IPS-20b (cell line): ENCODE results near the gene PNP.
"Not testable (repeated sequence)": the region's sequence is repeated elsewhere in the genome, so short reads cannot be mapped to it uniquely, and the experiment has no call there.

Experiments
- H3K27ac ChIP-seq: one replicate; pipeline ENCODE4 v1.5.1; 2013; ENCODE audit warnings: low read length
- H3K27me3 ChIP-seq: 2 replicates; pipeline ENCODE4 v1.6.1; 2013; ENCODE audit warnings: mild to moderate bottlenecking, low read length, inconsistent platforms; ENCODE audit not compliant: insufficient read depth
- H3K36me3 ChIP-seq: 2 replicates; pipeline ENCODE4 v1.6.1; 2013; ENCODE audit warnings: low read depth, mild to moderate bottlenecking, inconsistent platforms, low read length, moderate library complexity; ENCODE audit not compliant: insufficient read depth
- H3K4me1 ChIP-seq: 2 replicates; pipeline ENCODE4 v1.6.1; 2013; ENCODE audit warnings: mild to moderate bottlenecking, control low read depth, inconsistent platforms, low read length, moderate library complexity; ENCODE audit not compliant: insufficient read depth
- H3K4me3 ChIP-seq: 2 replicates; pipeline ENCODE4 v1.5.1; 2013; ENCODE audit warnings: mild to moderate bottlenecking, low read length, inconsistent platforms
- H3K9ac ChIP-seq: 2 replicates; pipeline ENCODE4 v1.6.1; 2013; ENCODE audit warnings: low read depth, mild to moderate bottlenecking, inconsistent platforms, low read length, moderate library complexity
- H3K9me3 ChIP-seq: 2 replicates; pipeline ENCODE4 v1.6.1; 2013; ENCODE audit warnings: mild to moderate bottlenecking, low read depth, low read length, inconsistent platforms; ENCODE audit not compliant: insufficient read depth

Gene PNP

DNA sequence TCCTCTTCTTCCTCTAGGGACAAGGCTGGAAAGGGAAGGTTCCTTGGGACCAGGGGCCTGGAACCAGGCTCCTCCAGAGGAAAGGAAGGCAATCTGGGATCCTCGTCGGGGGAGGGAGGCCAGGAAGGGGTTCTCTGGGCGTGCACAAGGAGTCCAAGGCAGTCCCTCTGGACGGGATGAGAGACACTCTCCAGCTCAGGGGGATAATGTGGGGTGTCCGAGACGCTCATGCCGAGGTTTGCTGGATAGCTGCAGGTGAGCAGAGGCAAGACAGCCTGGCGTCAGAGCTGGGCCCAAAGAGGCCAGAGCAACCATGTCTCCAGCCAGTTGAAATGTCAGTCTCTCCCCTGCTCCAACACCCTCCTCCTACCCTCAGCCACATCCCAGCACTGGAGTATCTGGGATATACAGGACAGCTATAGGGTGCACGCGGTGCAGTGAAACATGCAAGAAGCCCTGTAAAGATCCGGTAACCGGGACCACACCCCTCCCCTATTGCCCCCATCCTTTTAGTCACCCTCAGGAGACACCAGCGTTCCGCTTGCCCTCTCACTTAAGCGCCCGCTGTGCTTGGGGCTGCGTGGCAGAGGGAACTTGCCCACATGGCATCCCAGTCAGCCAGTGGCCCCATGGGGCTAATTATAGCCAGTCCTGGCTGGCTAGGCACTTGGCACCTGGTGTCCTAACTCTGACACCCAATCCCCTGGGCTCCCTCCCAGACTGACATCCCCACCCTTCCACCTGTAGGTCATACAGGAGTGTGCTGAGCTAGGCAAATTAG, 33.4 kb upstream of the PNP start, which contains the start of gene KLHL33:
Gene KLHL33 (minus strand): TSS at position 585 of the 781 bp plus-strand sequence. CDS start 355 bp downstream, at position 230.
- Histone ChIP-seq H3K27me3 (no peaks in the 10 kb centered on the region), H3K9me3 (no peaks in the 10 kb centered on the region), H3K9ac (no peak within 1 kb of the TSS), H3K4me1 (no peaks in the 10 kb centered on the region), H3K4me3 (no peak within 1 kb of the TSS), H3K36me3 (no peaks in the 10 kb centered on the region), H3K27ac (no peak within 1 kb of the TSS)

DNA sequence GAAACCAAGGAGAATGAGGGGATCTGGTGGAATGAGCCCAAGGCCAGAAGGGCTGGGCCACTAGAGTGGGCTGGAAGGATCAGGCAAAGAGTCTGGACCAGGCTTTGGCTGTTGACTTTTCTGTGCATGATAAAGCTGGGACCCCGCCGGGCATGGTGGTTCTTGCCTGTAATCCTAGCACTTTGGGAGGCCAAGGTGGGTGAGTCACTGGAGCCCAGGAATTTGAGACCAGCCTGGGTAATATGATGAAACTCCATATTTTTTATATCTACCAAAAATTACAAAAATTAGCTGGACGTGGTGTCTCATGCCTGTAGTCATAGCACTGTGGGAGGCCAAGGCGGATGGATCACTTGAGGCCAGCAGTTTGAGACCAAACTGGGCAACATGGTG, 32.8 kb upstream of the PNP start:
- Histone ChIP-seq H3K36me3 (no peaks in the 10 kb centered on the region), H3K27ac (no peak overlapping the region), H3K27me3 (no peaks in the 10 kb centered on the region), H3K9me3 (no peaks in the 10 kb centered on the region), H3K4me1 (no peaks in the 10 kb centered on the region), H3K4me3 (no peak overlapping the region), H3K9ac (no peak overlapping the region)

DNA sequence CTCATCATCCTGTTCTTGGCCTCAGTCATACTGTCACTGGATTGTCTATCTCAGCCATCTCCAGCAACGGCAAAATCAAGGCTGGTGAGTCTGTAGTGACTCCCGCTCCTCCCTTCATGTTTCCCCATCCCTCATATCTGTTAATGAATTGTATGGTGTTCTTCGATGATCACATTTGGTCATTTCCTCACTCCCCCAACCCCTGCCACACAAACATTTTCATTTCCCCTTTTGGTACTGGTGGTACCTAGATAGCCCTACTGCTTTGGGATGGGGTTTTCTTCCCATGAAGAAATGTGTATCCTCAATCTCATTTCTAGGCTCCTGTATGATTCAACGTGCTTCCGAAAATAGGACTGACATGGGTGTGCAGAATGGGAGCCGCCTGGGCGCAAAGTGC, 30.5 kb upstream of the PNP start:
- Histone ChIP-seq H3K9me3 (no peaks in the 10 kb centered on the region), H3K27me3 (no peaks in the 10 kb centered on the region), H3K4me3 (no peak overlapping the region), H3K36me3 (no peaks in the 10 kb centered on the region), H3K9ac (no peak overlapping the region), H3K27ac (no peak overlapping the region), H3K4me1 (no peaks in the 10 kb centered on the region)

DNA sequence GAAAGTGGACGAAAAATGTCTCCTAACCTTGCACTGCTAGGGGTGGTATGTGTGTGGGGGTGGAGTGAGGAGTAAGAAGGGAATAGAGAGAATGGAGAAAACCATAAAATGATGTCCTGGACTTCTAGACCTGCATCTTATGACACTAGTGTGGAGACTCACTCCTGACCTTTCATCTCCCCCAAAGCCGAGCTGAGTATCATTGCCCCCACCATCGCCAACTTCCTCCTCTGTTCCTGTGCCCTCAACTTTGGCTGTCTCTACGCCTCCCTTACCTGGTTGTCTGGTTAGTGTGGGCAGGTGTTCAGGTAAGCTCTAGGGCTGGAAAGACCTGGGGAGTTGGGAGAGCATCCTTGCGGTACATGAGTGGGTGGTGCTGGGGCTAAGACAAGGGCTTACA, 28.7 kb upstream of the PNP start:
- Histone ChIP-seq H3K27me3 (no peaks in the 10 kb centered on the region), H3K4me3 (no peak overlapping the region), H3K4me1 (no peaks in the 10 kb centered on the region), H3K9me3 (no peaks in the 10 kb centered on the region), H3K36me3 (peaks cover 5% of the 10 kb centered on the region), H3K9ac (no peak overlapping the region), H3K27ac (no peak overlapping the region)

DNA sequence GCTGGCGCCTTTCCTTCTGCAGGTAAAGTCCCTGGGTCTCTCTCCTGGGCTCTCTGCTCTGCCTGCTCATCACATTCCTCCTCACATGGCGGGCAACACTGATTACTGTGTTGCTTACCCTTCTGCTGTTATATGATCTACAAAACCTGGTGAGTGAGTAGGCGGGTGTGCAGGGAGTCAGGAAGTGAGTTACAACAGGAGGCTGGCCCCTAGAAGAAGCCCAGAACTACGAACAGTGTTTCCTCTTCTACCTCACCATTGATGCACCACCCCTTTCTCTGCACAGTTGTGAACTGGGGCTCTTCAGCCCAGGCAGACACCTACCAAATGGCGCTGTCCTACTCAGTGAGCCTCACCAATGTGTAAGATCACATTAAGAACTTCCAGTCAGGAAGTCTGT, 28.3 kb upstream of the PNP start:
- Histone ChIP-seq H3K9me3 (no peaks in the 10 kb centered on the region), H3K36me3 (peaks cover 9% of the 10 kb centered on the region), H3K27me3 (no peaks in the 10 kb centered on the region), H3K4me1 (no peaks in the 10 kb centered on the region), H3K4me3 (no peak overlapping the region), H3K27ac (no peak overlapping the region), H3K9ac (no peak overlapping the region)

DNA sequence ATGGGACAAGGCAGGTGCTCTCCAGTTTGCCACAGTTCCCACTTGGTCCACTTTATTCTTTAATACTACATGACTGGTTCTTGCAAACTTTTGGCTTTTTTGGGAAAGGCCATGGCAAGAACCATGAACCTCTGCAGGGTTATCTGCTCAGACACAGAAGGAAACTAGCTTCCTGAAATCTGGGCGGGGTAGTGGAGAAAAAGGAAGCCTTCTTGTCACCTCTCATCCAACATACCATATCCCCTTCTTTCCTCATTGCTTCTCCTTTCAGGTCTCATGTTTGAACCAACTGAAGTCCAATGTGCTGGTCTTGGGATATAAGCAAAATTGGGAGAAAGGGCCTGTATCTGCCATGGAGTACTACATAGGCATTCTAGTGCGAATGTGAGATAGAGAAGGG, 27.7 kb upstream of the PNP start:
- Histone ChIP-seq H3K4me3 (no peak overlapping the region), H3K9ac (no peak overlapping the region), H3K4me1 (no peaks in the 10 kb centered on the region), H3K9me3 (no peaks in the 10 kb centered on the region), H3K27me3 (no peaks in the 10 kb centered on the region), H3K36me3 (peaks cover 15% of the 10 kb centered on the region), H3K27ac (no peak overlapping the region)

DNA sequence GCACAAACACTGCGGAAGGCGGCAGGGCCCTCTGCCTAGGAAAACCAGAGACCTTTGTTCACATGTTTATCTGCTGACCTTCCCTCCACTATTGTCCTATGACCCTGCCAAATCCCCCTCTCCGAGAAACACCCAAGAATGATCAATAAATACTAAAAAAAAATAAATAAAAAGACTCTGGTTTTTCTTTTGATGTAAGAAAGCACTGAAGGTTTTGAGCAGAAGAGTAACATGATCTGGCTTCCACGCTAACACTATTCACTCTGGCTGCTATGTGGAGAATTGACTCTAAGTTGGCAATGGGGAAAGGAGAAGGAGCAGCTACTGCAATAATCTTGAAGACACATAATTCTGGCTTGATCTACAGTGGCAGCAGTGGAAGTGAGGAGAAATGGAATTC, 25.6 kb upstream of the PNP start:
- not testable (repeated sequence) for H3K27me3 ChIP-seq, H3K4me1 ChIP-seq, H3K9me3 ChIP-seq, H3K27ac ChIP-seq, H3K9ac ChIP-seq, H3K4me3 ChIP-seq
- H3K36me3 ChIP-seq, result peaks cover 37% of the 10 kb centered on the region

DNA sequence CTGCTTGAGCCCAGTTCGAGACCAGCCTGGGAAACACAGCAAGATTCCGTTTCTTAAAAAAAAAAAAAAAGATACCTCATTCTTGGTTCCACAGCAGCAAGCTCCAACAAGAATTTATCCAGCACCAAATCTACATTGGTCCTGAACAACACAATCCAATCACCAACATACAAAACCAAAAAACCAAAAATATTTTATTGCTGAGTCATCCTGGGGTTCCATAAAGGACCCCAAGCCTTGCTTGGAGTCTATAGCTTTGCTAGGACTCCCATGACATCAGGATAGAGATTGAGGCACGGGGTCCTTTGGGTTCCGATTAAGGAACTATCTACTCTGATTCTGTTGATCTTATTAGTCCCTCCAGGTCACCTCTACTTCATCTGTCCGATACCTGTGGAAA, 22.3 kb upstream of the PNP start:
- Histone ChIP-seq H3K9me3 (no peaks in the 10 kb centered on the region), H3K27ac (no peak overlapping the region), H3K4me3 (no peak overlapping the region), H3K36me3 (peaks cover 67% of the 10 kb centered on the region), H3K9ac (no peak overlapping the region), H3K27me3 (no peaks in the 10 kb centered on the region), H3K4me1 (no peaks in the 10 kb centered on the region)

DNA sequence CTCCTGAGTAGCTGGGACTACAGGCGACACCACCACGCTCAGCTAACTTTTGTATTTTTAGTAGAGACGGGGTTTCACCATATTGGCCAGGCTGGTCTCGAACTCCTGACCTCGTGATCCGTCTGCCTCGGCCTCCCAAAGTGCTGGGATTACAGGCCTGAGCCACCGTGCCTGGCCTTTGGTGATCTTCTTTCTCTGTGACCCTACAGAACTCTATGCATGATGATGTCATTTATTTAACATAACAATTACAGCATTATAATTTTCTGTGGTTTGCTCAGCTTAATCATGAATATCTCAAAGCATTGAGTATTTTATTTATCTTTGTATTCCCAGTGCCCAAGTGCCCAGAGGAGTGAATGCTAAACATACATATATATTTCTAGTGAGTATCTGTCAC, 16.4 kb upstream of the PNP start:
- not testable (repeated sequence) for H3K4me3 ChIP-seq, H3K27me3 ChIP-seq, H3K9ac ChIP-seq, H3K4me1 ChIP-seq, H3K27ac ChIP-seq, H3K9me3 ChIP-seq
- peaks cover 66% of the 10 kb centered on the region for H3K36me3 ChIP-seq

DNA sequence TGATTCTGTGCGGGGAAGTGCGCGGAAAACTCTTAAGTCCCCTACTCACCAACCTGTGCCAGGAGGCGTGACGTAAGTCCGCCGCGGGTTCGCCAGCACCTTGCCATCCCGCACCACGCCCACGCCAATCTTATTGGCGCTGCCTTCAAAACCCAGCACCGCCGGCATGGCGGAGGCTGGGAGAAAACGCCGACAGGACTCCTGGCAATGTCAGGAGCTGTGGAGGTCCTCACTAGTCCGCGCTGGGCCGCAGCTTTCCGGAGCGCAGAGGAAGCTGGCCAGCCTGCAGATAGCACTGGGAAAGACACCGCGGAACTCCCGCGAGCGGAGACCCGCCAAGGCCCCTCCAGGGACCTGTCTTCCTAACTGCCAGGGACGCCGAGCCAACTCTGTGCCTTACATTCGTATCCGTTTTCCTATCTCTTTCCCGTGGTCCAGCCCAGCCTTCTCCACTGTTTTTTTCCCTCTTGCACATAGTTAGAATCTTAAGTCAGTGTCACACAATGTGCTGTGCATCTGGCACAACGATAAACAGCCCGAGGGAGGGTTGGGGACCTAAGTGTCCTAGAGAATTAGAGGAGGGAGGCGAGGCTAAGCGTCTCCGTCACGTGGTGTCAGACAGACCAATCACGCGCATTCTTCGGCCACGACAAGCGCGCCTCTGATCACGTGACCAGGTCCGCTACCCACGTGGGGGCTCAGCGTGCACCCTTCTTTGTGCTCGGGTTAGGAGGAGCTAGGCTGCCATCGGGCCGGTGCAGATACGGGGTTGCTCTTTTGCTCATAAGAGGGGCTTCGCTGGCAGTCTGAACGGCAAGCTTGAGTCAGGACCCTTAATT, 14.5 kb upstream of the PNP start, which contains the start of the genes APEX1 and OSGEP:
Gene APEX1 (plus strand): TSS at position 711 of the 839 bp plus-strand sequence. CDS start 420 bp downstream, outside the sequence.
Gene OSGEP (minus strand): TSS at position 297 of the 839 bp plus-strand sequence. CDS start 129 bp downstream, at position 168.
- 0 out of 2 replicates have a peak, but pooled peaks cover 5% of the 10 kb centered on the region for H3K4me1 ChIP-seq
- H3K9me3 ChIP-seq, result no peaks in the 10 kb centered on the region
- H3K36me3 ChIP-seq, result peaks cover 66% of the 10 kb centered on the region
- H3K9ac ChIP-seq, result peak within 1 kb of the TSS; percentile 100
- H3K27ac ChIP-seq, result peak within 1 kb of the TSS; percentile 94
- H3K27me3 ChIP-seq, result no peaks in the 10 kb centered on the region
- peak within 1 kb of the TSS; percentile 89 for H3K4me3 ChIP-seq

DNA sequence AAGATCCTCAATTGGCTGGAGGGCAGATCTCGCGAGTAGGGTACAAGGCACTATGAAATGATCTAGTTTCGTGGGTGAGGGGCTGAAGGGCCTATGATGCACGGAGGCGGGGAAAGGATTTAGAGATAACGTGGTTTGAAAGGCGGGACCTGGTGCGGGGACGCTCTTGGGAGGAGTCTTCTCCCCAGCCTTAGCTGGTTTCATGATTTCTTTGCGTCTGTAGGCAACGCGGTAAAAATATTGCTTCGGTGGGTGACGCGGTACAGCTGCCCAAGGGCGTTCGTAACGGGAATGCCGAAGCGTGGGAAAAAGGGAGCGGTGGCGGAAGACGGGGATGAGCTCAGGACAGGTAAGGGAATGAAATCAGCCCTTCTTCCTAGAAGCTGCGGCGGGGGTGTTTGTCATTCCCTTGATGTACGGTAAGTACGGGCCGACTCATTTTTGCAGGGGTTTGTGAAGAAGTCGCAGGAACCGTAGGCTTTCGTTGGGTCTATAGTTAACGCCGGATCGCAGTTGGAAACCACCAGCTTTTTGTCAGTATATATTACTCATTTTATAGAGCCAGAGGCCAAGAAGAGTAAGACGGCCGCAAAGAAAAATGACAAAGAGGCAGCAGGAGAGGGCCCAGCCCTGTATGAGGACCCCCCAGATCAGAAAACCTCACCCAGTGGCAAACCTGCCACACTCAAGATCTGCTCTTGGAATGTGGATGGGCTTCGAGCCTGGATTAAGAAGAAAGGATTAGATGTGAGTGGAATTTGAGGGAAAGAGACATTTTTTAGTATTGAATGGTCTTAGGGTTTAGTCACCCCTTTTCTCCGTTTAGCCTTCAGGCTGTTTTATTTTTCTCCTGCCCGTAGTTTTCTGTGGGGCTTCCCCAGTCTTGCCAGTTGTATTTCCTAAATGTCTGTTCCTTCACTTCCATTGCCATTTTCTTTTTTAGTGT, 13.6 kb upstream of the PNP start:
- Histone ChIP-seq H3K36me3 (peaks cover 66% of the 10 kb centered on the region), H3K27me3 (no peaks in the 10 kb centered on the region), H3K9me3 (no peaks in the 10 kb centered on the region), H3K9ac (peak overlapping the region; percentile 100), H3K4me3 (peak overlapping the region; percentile 89), H3K4me1 (peaks cover 11% of the 10 kb centered on the region), H3K27ac (peak overlapping the region; percentile 94)
